ENCODE measurements around the gene REXO5.

DNA sequence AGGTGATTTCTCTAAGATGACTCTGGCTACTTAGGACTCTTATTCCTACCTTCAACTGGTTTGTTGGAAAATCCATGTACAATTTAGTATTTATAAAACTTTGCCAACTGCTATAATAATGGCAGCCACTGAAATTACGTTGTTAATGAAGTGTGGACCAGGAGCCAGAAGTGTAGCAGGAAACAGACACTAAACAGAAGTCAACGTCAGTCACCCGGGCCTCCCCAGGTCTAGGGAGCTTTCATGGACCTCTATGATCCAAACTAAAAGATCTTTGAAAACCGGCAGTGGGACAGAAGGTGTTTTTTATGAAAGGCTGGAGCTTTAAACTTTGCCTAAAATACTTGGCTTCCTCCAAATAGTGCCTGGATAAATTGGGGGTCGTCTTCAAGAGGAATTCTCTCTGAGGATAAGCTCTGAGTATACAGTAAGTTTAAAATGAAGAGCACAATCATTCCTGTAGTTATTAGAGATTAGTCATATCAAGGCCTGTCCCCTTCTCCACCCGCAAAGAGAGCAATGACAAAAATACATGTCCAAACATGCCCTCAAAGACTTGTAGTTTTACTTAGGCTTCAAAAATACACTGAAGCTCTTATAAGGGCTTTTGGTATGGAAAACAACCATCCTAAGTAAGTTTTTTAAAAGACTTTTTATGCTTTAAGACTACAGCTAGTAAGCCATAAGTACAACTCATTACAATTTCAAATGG, 59.2 kb downstream of the REXO5 start:
- no peak for TF ChIP-seq EZH2 (IDR thresholded peaks at IDR 0.05; ENCODE audit: borderline replicate concordance, low read depth, low read length, severe bottlenecking)
- no peak for TF ChIP-seq POLR2AphosphoS5 (IDR thresholded peaks at IDR 0.05; ENCODE audit: insufficient read depth, low read depth, low read length)
- TF ChIP-seq, protein P1, sequence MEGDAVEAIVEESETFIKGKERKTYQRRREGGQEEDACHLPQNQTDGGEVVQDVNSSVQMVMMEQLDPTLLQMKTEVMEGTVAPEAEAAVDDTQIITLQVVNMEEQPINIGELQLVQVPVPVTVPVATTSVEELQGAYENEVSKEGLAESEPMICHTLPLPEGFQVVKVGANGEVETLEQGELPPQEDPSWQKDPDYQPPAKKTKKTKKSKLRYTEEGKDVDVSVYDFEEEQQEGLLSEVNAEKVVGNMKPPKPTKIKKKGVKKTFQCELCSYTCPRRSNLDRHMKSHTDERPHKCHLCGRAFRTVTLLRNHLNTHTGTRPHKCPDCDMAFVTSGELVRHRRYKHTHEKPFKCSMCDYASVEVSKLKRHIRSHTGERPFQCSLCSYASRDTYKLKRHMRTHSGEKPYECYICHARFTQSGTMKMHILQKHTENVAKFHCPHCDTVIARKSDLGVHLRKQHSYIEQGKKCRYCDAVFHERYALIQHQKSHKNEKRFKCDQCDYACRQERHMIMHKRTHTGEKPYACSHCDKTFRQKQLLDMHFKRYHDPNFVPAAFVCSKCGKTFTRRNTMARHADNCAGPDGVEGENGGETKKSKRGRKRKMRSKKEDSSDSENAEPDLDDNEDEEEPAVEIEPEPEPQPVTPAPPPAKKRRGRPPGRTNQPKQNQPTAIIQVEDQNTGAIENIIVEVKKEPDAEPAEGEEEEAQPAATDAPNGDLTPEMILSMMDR (IDR thresholded peaks at IDR 0.05; ENCODE audit: extremely low read depth in 1 of 2, insufficient read depth in 1 of 2, low read depth in 1 of 2, low read length in 2 of 2): no peak

Measured in endothelial cell of umbilical vein (primary cell).